Kidney (tissue), 14 donors: ENCODE results near the gene CRYBA4. TPM values are rescaled to one million over a fixed set of nuclear protein-coding genes. Genes with fewer than 3 reads are reported as not detected.

ENCODE experiments used
- DNase-seq, 5 donors: peaks; one replicate each; pipeline ENCODE4 v3.0.0-alpha.2; 2013 to 2020
- FAIRE-seq: peaks from 2 replicates; lab custom pipeline; 2012; peaks lifted over from hg19 to GRCh38; lab: Jason Lieb, UNC
- H3K27ac ChIP-seq, 2 donors: one replicate each; pipeline ENCODE4 v1.7.0; 2013; ENCODE audit warnings: low read depth in 2 of 2, low read length in 2 of 2, inconsistent platforms in 1 of 2
- H3K27me3 ChIP-seq: one replicate; pipeline ENCODE4 v1.7.1; 2013; ENCODE audit warnings: low read length, inconsistent platforms; ENCODE audit not compliant: control insufficient read depth, insufficient read depth
- H3K36me3 ChIP-seq, 3 donors: one replicate each; pipeline versions ENCODE4 v1.7.0 to v1.7.1; 2013; ENCODE audit warnings: low read length in 3 of 3, control low read depth in 1 of 3, inconsistent platforms in 1 of 3; ENCODE audit not compliant: insufficient read depth in 3 of 3, control insufficient read depth in 2 of 3
- H3K4me1 ChIP-seq, 3 donors: one replicate each; pipeline versions ENCODE4 v1.7.0 to v1.7.1; 2013; ENCODE audit warnings: low read length in 3 of 3, inconsistent platforms in 1 of 3, low read depth in 1 of 3; ENCODE audit not compliant: control insufficient read depth in 2 of 3, insufficient read depth in 2 of 3
- H3K4me3 ChIP-seq, 3 donors: one replicate each; pipeline versions ENCODE4 v1.7.0 to v1.8.1; 2013; ENCODE audit warnings: low read length in 3 of 3, control low read depth in 1 of 3, inconsistent platforms in 1 of 3
- H3K9ac ChIP-seq, 3 donors: one replicate each; pipeline versions ENCODE4 v1.7.0 to v1.7.1; 2013; ENCODE audit warnings: low read length in 3 of 3, control low read depth in 1 of 3, inconsistent platforms in 1 of 3
- H3K9me3 ChIP-seq, 3 donors: one replicate each; pipeline versions ENCODE4 v1.7.0 to v1.7.1; 2013; ENCODE audit warnings: low read length in 3 of 3, control low read depth in 1 of 3, inconsistent platforms in 1 of 3; ENCODE audit not compliant: control insufficient read depth in 2 of 3, insufficient read depth in 1 of 3
- intact Hi-C: fragments of 100-400 bp; cut with DNase I; formaldehyde crosslinking; loops from one replicate; pipeline ENCODE4 v1.11.1; 2022
- polyA plus RNA-seq: library from polyadenylated mRNA; stranded (reverse); fragments of 350-450 nt; fragmentation: Illumina TruSeq; extraction: RNeasy Lipid Tissue Mini Kit (QIAGEN cat#74804); gene quantifications from one replicate; pipeline ENCODE4 v1.2.3, GENCODE V29; 2014; ENCODE audit warnings: low read depth, low replicate concordance; ENCODE audit not compliant: insufficient read depth
- total RNA-seq: library from RNA; stranded (reverse); fragmentation: NEBNext Ultra II Directional; extraction: Animal tissue kit (Norgen Biotek cat#: 25700); gene quantifications from one replicate; pipeline ENCODE4 v1.2.1, GENCODE V29; 2021
- TF ChIP-seq, protein P1 (sequence below): IDR thresholded peaks from 3 replicates; pipeline ENCODE4 v1.5.1; 2012; ENCODE audit warnings: mild to moderate bottlenecking, moderate library complexity, borderline replicate concordance; ENCODE audit not compliant: insufficient read depth; ENCODE audit errors: extremely low read depth
- donor health status: control.
- donor health status: control.
- donor health status: control.
- donor health status: control.
- donor health status: control.
- donor health status: DM: yes; HTN: yes; CAD: no.
- donor health status: Normal renal cell carcinoma (clear cell type).

The CRYBA4 gene
- total and polyA plus RNA-seq, 2 donors from 2014 or later, result 0.41 TPM; not detected in 1

DNA sequence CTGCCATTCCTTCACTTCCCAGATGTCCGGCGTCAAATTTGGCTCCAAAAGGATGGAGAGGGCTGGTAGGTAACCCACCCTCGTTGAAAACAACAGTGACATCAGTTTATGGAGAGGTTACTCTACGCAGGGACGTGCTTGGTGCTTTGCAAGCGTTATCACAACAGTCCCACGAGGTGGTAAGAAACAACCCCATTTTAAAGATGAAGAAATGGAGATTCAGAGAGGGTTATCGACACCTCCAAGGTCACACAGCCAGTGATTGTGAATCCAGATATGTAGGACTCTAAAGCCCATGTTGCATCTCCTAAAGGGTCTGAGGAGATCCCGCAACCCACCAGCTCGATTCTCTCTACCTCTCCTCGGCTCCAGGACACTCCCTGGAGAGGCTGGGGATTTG is 36.4 kb downstream of the CRYBA4 start:
- Histone ChIP-seq H3K9ac (no peak overlapping the region), H3K36me3 (no peaks in the 10 kb centered on the region), H3K4me3 (no peak overlapping the region), H3K27me3 (peaks cover 25% of the 10 kb centered on the region), H3K4me1 (peaks cover 0 to 6% (median 0%) of the 10 kb centered on the region in 3 donors), H3K9me3 (no peaks in the 10 kb centered on the region), H3K27ac (no peak overlapping the region)
- TF ChIP-seq, protein P1, sequence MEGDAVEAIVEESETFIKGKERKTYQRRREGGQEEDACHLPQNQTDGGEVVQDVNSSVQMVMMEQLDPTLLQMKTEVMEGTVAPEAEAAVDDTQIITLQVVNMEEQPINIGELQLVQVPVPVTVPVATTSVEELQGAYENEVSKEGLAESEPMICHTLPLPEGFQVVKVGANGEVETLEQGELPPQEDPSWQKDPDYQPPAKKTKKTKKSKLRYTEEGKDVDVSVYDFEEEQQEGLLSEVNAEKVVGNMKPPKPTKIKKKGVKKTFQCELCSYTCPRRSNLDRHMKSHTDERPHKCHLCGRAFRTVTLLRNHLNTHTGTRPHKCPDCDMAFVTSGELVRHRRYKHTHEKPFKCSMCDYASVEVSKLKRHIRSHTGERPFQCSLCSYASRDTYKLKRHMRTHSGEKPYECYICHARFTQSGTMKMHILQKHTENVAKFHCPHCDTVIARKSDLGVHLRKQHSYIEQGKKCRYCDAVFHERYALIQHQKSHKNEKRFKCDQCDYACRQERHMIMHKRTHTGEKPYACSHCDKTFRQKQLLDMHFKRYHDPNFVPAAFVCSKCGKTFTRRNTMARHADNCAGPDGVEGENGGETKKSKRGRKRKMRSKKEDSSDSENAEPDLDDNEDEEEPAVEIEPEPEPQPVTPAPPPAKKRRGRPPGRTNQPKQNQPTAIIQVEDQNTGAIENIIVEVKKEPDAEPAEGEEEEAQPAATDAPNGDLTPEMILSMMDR, result no peak
- no peak for DNase-seq
- no peak for FAIRE-seq
- intact Hi-C loops, result no loop called here

DNA sequence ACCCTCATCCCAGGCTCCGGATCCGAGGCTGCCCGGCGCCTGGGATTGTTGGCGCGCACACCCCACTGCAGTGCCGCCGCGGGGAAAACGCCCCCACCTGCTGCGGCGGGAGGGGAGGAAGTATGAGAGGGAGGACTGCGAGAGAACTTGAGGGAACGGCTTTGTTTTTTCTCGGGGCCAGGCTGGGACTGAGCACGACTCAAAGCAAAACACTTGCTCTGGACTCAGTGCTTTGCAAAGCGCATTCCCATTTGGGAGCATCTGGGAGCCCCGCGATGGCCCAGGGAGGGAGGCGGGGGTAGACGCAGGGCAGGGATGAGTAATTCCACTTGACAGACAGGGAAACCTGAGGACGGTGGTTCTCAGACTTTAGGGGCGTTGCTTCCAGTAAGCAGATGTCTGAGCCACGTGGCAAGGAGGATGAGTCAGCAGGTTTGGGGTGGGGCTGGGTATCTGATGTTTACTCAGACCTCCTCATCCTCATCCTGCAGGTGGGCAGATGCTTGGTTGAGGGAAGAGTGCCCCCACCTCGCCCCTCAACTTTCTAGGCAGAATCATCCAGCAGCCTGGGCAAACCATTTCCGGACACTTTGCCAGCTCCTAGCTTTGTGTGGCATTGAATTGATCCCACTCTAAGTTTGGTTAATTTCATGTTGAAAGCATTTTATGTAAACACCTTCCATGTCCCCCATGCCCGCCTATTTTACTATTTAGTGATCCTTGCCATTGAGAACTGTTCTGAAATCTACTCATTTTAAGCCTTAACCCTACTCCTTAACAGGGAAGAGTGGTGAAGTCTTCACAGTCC is 37.1 kb downstream of the CRYBA4 start:
- FAIRE-seq (no peak), DNase-seq (peak in 4 of 5 donors; percentile 75 to 84 (median 78))
- no peak overlapping the region for H3K4me3 ChIP-seq
- peaks cover 25% of the 10 kb centered on the region for H3K27me3 ChIP-seq
- H3K9ac ChIP-seq, result no peak overlapping the region
- no peak overlapping the region for H3K27ac ChIP-seq
- no peaks in the 10 kb centered on the region for H3K9me3 ChIP-seq
- TF ChIP-seq, protein P1, result no peak
- intact Hi-C loops, result no loop called here
- peaks cover 0 to 6% (median 0%) of the 10 kb centered on the region in 3 donors for H3K4me1 ChIP-seq
- H3K36me3 ChIP-seq, result no peaks in the 10 kb centered on the region

DNA sequence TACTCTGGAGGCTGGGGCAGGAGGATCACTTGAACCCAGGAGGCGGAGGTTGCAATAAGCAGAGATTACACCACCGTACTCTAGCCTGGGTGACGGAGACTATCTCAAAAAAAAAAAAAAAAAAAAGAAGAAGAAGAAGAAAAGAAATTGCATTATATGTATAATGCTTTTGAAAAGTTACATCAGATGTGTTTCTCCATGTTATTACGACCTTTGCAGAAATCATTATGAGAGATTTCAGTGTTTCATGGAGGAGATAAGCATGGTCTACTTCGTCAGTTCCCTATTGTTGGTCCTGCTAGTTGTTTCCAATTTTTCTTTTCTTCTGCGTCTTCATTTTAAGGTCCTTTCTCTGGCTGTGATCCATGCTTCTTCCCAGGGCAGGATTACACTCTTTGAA is 38.6 kb downstream of the CRYBA4 start:
- intact Hi-C loops, result no loop called here
- H3K4me1 ChIP-seq, result peaks cover 0 to 6% (median 0%) of the 10 kb centered on the region in 3 donors
- no peak overlapping the region for H3K9ac ChIP-seq
- no peak overlapping the region for H3K27ac ChIP-seq
- H3K9me3 ChIP-seq, result no peaks in the 10 kb centered on the region
- DNase-seq (no peak), FAIRE-seq (no peak)
- TF ChIP-seq, protein P1, result no peak
- peaks cover 25% of the 10 kb centered on the region for H3K27me3 ChIP-seq
- H3K36me3 ChIP-seq, result no peaks in the 10 kb centered on the region
- no peak overlapping the region for H3K4me3 ChIP-seq
